ENCODE results near the gene HIPK1. TPM values are rescaled to one million over a fixed set of nuclear protein-coding genes. Genes with fewer than 3 reads are reported as not detected.
A peak's percentile ranks its signal among the peaks of the same experiment; 100 is the strongest.

The HIPK1 gene
- total and polyA plus RNA-seq, 2 experiments from 2014 or later = 7.6 to 23.6 TPM

- WGBS, 2 experiments (ENCODE audit: low coverage in 1 of 2, low lambda C conversion rate in 2 of 2, missing lambda C conversion rate in 2 of 2) = 65 to 67% methylated on average over 2 of the region's 2 CpGs
- no peaks in the 10 kb centered on the region for H3K79me2 ChIP-seq (ENCODE audit: insufficient read depth)
- no peak overlapping the region for H3K27ac ChIP-seq
- in situ Hi-C loops (cut with MboI) = loop anchor here (25.0 kb wide), 1 partner anchor 294 kb away; no protein-coding TSS in a partner anchor
- DNase-seq = no peak
- no peak overlapping the region for H3K4me3 ChIP-seq
- H3K4me1 ChIP-seq (ENCODE audit: insufficient read depth) = no peaks in the 10 kb centered on the region
- TF ChIP-seq EZH2phosphoT487 (IDR thresholded peaks at IDR 0.05; ENCODE audit: insufficient read depth, low read depth) (no peak), EZH2 (IDR thresholded peaks at IDR 0.05; ENCODE audit: insufficient read depth, poor library complexity, severe bottlenecking) (no peak)
- no peaks in the 10 kb centered on the region for H3K9me3 ChIP-seq (ENCODE audit: low read depth)
- no peaks in the 10 kb centered on the region for H3K9me2 ChIP-seq (ENCODE audit: insufficient read depth)
- H2AFZ ChIP-seq = no peak overlapping the region
- no peaks in the 10 kb centered on the region for H3K27me3 ChIP-seq (replicated peaks; ENCODE audit: insufficient read depth)
- no peaks in the 10 kb centered on the region for H3K36me3 ChIP-seq (ENCODE audit: low read depth)
- no peaks in the 10 kb centered on the region for H4K20me1 ChIP-seq (ENCODE audit: insufficient read depth)
- no peak overlapping the region for H3K9ac ChIP-seq
- H3K4me2 ChIP-seq (ENCODE audit: unreplicated experiment) = no peak overlapping the region
- no peaks in the 10 kb centered on the region for H3F3A ChIP-seq (ENCODE audit: insufficient read depth)
These were observed 64.6 kb downstream of the HIPK1 start for GRCh38 chr1:113993766-113994165.

GRCh38 chr1:113995382-113995781 lies 66.3 kb downstream of the HIPK1 start:
- DNase-seq = no peak
- WGBS, 2 experiments (ENCODE audit: low coverage in 1 of 2, low lambda C conversion rate in 2 of 2, missing lambda C conversion rate in 2 of 2) = 85 to 88% methylated on average over 2 of the region's 2 CpGs
- in situ Hi-C loops (cut with MboI) = loop anchor here (25.0 kb wide), 1 partner anchor 292 kb away; no protein-coding TSS in a partner anchor
- Histone ChIP-seq H3K9ac (no peak overlapping the region), H3K27ac (no peak overlapping the region), H3K4me1 (ENCODE audit: insufficient read depth) (no peaks in the 10 kb centered on the region), H2AFZ (no peak overlapping the region), H3K4me3 (no peak overlapping the region), H3K36me3 (ENCODE audit: low read depth) (no peaks in the 10 kb centered on the region), H3K9me3 (ENCODE audit: low read depth) (no peaks in the 10 kb centered on the region), H3K9me2 (ENCODE audit: insufficient read depth) (no peaks in the 10 kb centered on the region), H3K27me3 (replicated peaks; ENCODE audit: insufficient read depth) (no peaks in the 10 kb centered on the region), H4K20me1 (ENCODE audit: insufficient read depth) (no peaks in the 10 kb centered on the region), H3K79me2 (ENCODE audit: insufficient read depth) (no peaks in the 10 kb centered on the region), H3K4me2 (ENCODE audit: unreplicated experiment) (no peak overlapping the region), H3F3A (ENCODE audit: insufficient read depth) (no peaks in the 10 kb centered on the region)
- TF ChIP-seq EZH2 (IDR thresholded peaks at IDR 0.05; ENCODE audit: insufficient read depth, poor library complexity, severe bottlenecking) (no peak), EZH2phosphoT487 (IDR thresholded peaks at IDR 0.05; ENCODE audit: insufficient read depth, low read depth) (no peak)

GRCh38 chr1:113998361-113998760 lies 69.2 kb downstream of the HIPK1 start:
- Histone ChIP-seq H3K9ac (no peak overlapping the region), H2AFZ (no peak overlapping the region), H3K27me3 (replicated peaks; ENCODE audit: insufficient read depth) (no peaks in the 10 kb centered on the region), H3K79me2 (ENCODE audit: insufficient read depth) (no peaks in the 10 kb centered on the region), H3K4me1 (ENCODE audit: insufficient read depth) (peaks cover 9% of the 10 kb centered on the region; the same call in 1 of the 2 replicates), H4K20me1 (ENCODE audit: insufficient read depth) (no peaks in the 10 kb centered on the region), H3K27ac (no peak overlapping the region), H3K4me2 (ENCODE audit: unreplicated experiment) (no peak overlapping the region), H3K9me2 (ENCODE audit: insufficient read depth) (no peaks in the 10 kb centered on the region), H3K4me3 (no peak overlapping the region), H3F3A (ENCODE audit: insufficient read depth) (no peaks in the 10 kb centered on the region), H3K9me3 (ENCODE audit: low read depth) (no peaks in the 10 kb centered on the region), H3K36me3 (ENCODE audit: low read depth) (no peaks in the 10 kb centered on the region)
- 26 to 33% methylated on average over 4 of the region's 4 CpGs for WGBS, 2 experiments (ENCODE audit: low coverage in 1 of 2, low lambda C conversion rate in 2 of 2, missing lambda C conversion rate in 2 of 2)
- TF ChIP-seq EZH2phosphoT487 (IDR thresholded peaks at IDR 0.05; ENCODE audit: insufficient read depth, low read depth) = no peak
- no peak for TF ChIP-seq EZH2 (IDR thresholded peaks at IDR 0.05; ENCODE audit: insufficient read depth, poor library complexity, severe bottlenecking)
- peak; percentile 22 for DNase-seq
- in situ Hi-C loops (cut with MboI) = loop anchor here (25.0 kb wide), 1 partner anchor 289 kb away; no protein-coding TSS in a partner anchor

GRCh38 chr1:113999233-113999632 lies 70.1 kb downstream of the HIPK1 start:
- in situ Hi-C loops (cut with MboI) = loop anchor here (25.0 kb wide), 1 partner anchor 288 kb away; no protein-coding TSS in a partner anchor
- Histone ChIP-seq H3F3A (ENCODE audit: insufficient read depth) (no peaks in the 10 kb centered on the region), H3K9me2 (ENCODE audit: insufficient read depth) (no peaks in the 10 kb centered on the region), H3K9me3 (ENCODE audit: low read depth) (no peaks in the 10 kb centered on the region), H3K36me3 (ENCODE audit: low read depth) (no peaks in the 10 kb centered on the region), H3K4me2 (ENCODE audit: unreplicated experiment) (no peak overlapping the region), H2AFZ (no peak overlapping the region), H3K27me3 (replicated peaks; ENCODE audit: insufficient read depth) (no peaks in the 10 kb centered on the region), H3K9ac (no peak overlapping the region), H3K79me2 (ENCODE audit: insufficient read depth) (no peaks in the 10 kb centered on the region), H3K4me3 (no peak overlapping the region), H3K27ac (no peak overlapping the region), H3K4me1 (ENCODE audit: insufficient read depth) (peaks cover 9% of the 10 kb centered on the region; the same call in 1 of the 2 replicates), H4K20me1 (ENCODE audit: insufficient read depth) (no peaks in the 10 kb centered on the region)
- WGBS, 2 experiments (ENCODE audit: low coverage in 1 of 2, low lambda C conversion rate in 2 of 2, missing lambda C conversion rate in 2 of 2) = 50 to 53% methylated on average over 2 of the region's 2 CpGs
- TF ChIP-seq EZH2 (IDR thresholded peaks at IDR 0.05; ENCODE audit: insufficient read depth, poor library complexity, severe bottlenecking) (no peak), EZH2phosphoT487 (IDR thresholded peaks at IDR 0.05; ENCODE audit: insufficient read depth, low read depth) (no peak)
- no peak for DNase-seq
